Measurements from ENCODE around the gene PIGS.

The PIGS gene

DNA sequence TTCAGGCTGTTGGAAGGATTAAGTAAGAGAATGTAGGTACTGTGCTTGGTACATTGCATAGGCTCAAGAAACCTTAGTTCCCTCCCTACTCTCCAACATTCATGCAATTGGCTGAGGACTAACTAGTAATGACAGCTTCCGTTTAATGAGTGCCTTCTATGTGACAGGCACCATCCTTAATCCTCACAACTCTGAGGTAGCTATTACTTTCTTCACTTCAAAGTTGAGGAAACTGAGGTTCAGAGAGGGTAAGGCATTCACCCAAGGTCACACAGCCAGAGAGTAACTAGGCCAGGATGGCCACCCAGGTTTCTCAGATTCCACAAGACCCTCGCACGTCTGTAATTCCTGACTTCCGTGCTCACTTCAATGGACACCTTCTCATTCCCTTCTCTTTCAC, 41.1 kb downstream of the PIGS start:
- H3K27me3 ChIP-seq (replicated peaks) = no peaks in the 10 kb centered on the region
- TF ChIP-seq, protein P1, sequence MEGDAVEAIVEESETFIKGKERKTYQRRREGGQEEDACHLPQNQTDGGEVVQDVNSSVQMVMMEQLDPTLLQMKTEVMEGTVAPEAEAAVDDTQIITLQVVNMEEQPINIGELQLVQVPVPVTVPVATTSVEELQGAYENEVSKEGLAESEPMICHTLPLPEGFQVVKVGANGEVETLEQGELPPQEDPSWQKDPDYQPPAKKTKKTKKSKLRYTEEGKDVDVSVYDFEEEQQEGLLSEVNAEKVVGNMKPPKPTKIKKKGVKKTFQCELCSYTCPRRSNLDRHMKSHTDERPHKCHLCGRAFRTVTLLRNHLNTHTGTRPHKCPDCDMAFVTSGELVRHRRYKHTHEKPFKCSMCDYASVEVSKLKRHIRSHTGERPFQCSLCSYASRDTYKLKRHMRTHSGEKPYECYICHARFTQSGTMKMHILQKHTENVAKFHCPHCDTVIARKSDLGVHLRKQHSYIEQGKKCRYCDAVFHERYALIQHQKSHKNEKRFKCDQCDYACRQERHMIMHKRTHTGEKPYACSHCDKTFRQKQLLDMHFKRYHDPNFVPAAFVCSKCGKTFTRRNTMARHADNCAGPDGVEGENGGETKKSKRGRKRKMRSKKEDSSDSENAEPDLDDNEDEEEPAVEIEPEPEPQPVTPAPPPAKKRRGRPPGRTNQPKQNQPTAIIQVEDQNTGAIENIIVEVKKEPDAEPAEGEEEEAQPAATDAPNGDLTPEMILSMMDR (IDR thresholded peaks at IDR 0.05; ENCODE audit: low read depth, low read length, missing control alignments) = no peak
- H3K36me3 ChIP-seq (replicated peaks) = no peaks in the 10 kb centered on the region
- H3K4me3 ChIP-seq (ENCODE audit: low read depth, low read length) = no peak overlapping the region
- no peak overlapping the region for H3K27ac ChIP-seq
- in situ Hi-C loops (cut with HindIII; ENCODE audit: low pct_ligation_motif_present, low sequenced_read_pairs) = no loop called here
- DNase-seq = no peak

DNA sequence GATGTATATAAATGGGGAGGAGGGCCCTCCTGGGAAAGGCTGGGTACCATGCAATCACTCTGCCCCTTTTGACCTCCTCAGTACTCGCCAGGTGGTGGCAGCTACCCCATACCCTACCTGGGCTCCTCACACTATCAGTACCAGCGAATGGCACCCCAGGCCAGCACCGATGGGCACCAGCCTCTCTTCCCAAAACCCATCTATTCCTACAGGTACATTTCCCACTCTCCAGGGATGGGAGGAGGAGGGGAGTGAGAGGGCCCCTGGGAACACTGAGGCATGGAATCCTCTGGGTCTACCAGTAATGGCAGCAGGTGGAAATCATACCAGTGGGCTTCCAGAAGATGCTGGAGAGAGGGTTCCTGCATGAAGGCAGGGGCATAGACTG, 42.3 kb downstream of the PIGS start:
- no peak for DNase-seq
- in situ Hi-C loops (cut with HindIII; ENCODE audit: low pct_ligation_motif_present, low sequenced_read_pairs) = no loop called here
- no peaks in the 10 kb centered on the region for H3K36me3 ChIP-seq (replicated peaks)
- H3K27me3 ChIP-seq (replicated peaks) = no peaks in the 10 kb centered on the region
- H3K4me3 ChIP-seq (ENCODE audit: low read depth, low read length) = no peak overlapping the region
- no peak overlapping the region for H3K27ac ChIP-seq
- TF ChIP-seq, protein P1 (IDR thresholded peaks at IDR 0.05; ENCODE audit: low read depth, low read length, missing control alignments) = no peak

DNA sequence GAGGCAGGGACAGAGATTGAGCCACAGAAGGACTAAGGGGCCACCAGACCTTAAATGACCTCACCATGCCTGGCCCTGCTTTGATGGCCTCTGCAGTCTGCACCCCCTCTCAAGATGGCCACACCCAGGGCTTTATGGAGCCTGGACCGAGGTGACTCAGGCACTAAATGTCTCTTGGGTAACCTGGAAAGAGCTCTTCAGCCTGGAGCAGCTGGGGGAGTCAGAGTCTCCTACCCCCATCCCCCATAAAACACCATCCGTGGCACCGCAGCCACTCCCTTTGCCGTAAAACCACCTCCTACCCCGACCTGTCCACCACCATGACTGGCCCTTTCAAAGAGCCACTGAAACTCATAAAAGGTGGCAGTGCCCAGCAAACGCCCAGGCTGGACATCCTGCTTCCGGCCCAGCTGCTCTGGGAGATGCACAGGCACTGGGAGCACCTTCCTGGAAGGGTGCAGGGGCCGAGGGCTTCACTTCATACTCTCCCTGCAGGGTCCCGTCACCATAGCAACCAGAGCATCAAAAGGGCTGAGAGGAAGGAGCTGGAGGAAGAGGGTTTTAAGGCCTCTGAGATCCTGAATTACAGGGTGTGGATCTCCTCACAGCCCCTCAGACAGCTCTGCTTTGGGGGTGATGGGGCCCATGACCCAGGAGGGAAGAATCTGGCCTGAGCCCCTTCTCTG, 42.9 kb downstream of the PIGS start:
- in situ Hi-C loops (cut with HindIII; ENCODE audit: low pct_ligation_motif_present, low sequenced_read_pairs) = no loop called here
- TF ChIP-seq, protein P1 (IDR thresholded peaks at IDR 0.05; ENCODE audit: low read depth, low read length, missing control alignments) = no peak
- DNase-seq = no peak
- Histone ChIP-seq H3K4me3 (ENCODE audit: low read depth, low read length) (no peak overlapping the region), H3K27me3 (replicated peaks) (no peaks in the 10 kb centered on the region), H3K36me3 (replicated peaks) (no peaks in the 10 kb centered on the region), H3K27ac (no peak overlapping the region)

DNA sequence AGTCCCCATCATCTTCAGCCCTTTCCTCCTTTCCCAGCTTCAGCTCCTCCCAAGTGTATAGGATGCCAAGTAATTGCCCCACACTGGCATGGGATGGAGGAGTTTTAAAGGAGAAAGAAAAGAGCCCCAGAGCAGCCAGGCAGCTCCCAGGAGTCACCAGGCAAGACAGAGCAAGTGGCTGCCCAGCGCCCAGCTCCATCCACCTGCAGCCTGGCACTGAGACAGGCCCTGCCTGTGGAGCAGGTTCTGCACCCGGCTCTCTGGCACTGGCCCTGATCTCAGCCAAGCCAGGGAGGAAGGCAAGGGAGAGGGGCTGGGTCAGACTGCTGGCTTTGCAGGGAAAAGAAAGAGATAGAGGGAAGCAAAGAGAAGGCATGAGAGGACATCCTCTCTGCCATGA, 43.5 kb downstream of the PIGS start:
- in situ Hi-C loops (cut with HindIII; ENCODE audit: low pct_ligation_motif_present, low sequenced_read_pairs) = no loop called here

DNA sequence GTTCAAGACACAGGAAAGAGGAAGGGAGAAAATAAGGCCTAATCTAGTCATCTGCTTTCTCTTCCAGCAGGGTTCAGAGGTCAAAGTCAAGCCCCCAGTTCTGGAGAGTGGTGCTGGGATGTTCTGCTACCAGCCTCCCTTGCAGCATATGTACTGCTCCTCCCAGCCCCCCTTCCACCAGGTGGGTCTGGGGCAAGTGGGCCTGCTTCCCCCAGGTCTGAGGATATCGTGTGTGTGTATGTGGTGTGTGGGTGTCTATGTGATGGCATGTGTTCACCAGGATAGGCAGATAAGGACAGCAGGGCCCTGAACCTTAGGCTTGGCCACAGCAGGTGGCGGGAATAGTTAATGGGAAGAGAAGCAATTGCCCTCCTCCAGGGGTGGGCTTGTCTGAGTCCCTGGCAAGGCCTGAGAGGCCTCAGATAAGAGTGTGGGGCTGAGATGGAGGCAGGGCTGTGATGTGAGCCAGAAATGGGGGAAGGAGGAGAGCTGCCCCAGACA, 44.1 kb downstream of the PIGS start:
- no peak for DNase-seq

More for the DNA sequence above, 43.5 kb downstream of the PIGS start:
- H3K4me3 ChIP-seq (ENCODE audit: low read depth, low read length) = no peak overlapping the region
- TF ChIP-seq, protein P1 (IDR thresholded peaks at IDR 0.05; ENCODE audit: low read depth, low read length, missing control alignments) = no peak
- no peaks in the 10 kb centered on the region for H3K27me3 ChIP-seq (replicated peaks)
- H3K36me3 ChIP-seq (replicated peaks) = no peaks in the 10 kb centered on the region
- DNase-seq = no peak
- H3K27ac ChIP-seq = no peak overlapping the region

More for the DNA sequence above, 44.1 kb downstream of the PIGS start:
- TF ChIP-seq, protein P1 (IDR thresholded peaks at IDR 0.05; ENCODE audit: low read depth, low read length, missing control alignments) = no peak
- no peaks in the 10 kb centered on the region for H3K36me3 ChIP-seq (replicated peaks)
- H3K4me3 ChIP-seq (ENCODE audit: low read depth, low read length) = no peak overlapping the region
- in situ Hi-C loops (cut with HindIII; ENCODE audit: low pct_ligation_motif_present, low sequenced_read_pairs) = no loop called here
- H3K27ac ChIP-seq = no peak overlapping the region
- H3K27me3 ChIP-seq (replicated peaks) = no peaks in the 10 kb centered on the region

Measured in brain microvascular endothelial cell (primary cell).